NCI-H187 (cell line): ENCODE results near the gene HIKESHI.

Source experiments
- DNase-seq, 2 experiments: peaks; one replicate each; lab custom pipeline; 2025; lab: John Stamatoyannopoulos, UW

HIKESHI gene

DNA sequence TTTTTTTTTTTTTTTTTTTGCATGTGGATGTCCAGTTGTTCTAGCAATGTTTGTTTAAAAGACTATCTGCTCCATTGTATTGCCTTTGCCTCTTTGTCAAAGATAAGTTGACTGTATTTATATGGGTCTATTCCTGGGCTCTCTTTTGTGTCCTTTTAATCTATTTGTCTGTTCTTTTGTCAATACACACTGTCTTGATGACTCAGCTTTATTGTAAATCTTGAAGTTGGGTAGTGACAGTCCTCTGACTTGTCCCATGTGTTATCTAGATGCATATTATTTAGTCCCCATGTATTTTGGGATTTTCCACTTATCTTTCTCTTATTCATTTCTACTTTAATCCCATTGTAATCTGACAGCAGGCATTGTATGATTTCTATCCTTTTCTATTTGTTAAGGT is 75.9 kb downstream of the HIKESHI start:
- DNase-seq, result no peak

GRCh38 chr11:86380295-86381059 is 78.4 kb downstream of the HIKESHI start:
- DNase-seq, result no peak

- no peak for DNase-seq
Observed at GRCh38 chr11:86383041-86383955, 81.3 kb downstream of the HIKESHI start.

GRCh38 chr11:86386283-86386682 is 84.2 kb downstream of the HIKESHI start:
- DNase-seq, result no peak

DNA sequence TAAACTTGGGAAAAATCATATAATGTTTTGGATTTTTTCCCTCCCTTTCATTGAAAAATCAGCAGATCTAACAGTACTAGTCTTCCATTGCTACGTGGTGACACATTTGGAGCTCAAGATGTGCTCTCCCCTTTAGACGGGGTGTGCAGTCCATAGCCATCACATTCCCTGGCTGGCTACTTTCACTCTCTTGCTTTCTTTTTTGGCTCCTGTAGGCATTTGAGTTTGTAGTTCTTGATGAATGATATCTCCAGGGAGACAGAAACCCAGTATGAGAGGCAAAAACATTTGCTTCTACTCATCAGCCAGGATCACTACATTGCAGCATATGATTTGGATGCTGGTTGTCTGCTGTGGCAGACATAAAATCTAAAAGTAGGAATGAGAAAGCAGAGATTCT is 84.7 kb downstream of the HIKESHI start:
- no peak for DNase-seq

GRCh38 chr11:86388198-86388597 is 86.2 kb downstream of the HIKESHI start:
- DNase-seq, result no peak

DNA sequence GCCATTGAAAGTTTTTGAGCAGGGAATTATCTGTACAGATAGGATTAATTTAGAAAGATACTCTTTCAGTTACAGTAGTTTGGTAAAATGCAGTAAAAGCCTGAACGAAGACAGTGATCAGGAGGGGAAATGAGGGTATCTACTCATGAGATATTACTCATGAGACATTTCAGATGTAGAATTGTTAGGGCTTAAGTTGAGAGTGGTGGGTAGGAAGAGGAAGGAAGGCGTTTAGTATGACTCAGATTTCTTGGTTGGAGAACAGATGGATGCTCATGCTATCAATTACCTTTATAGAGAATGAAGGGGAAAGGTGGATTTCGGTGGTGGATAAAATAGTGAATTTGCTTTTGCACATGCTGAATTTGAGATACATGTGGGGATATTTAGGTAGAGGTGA is 88.4 kb downstream of the HIKESHI start:
- DNase-seq, result no peak

DNA sequence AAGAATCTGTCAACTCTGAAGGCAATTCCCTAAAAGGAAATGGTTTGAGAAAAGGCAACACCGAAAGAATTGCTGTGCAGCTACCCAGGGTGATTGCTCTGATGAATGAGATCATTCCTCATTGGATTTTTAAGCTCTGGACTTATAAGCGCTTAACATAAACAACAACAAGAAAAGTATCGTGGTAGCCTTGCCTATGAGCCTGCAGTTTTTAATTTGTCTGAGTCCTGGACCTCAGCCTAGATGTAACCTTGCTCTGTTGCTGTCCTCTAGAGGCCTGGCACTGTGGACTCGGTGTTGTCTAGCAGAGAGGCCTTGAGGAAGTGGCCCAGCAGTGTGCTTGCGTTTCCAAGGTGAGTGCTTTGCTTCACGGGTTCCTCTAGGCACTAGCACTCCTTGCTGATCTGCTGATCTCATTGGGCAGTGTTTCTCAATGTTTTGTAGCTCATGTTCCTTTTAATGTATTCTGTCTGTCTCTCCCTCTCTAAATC is 93.1 kb downstream of the HIKESHI start:
- DNase-seq, result no peak
